Activated CD4-positive, alpha-beta T cell treated with anti-CD3 and anti-CD28 coated beads, Interleukin-2, amount 50 U/mL, for 1 hour (primary cell): Measurements from ENCODE around the gene CCDC88B.
A peak's percentile ranks its signal among the peaks of the same experiment; 100 is the strongest.
"Not testable (repeated sequence)": the region's sequence is repeated elsewhere in the genome, so short reads cannot be mapped to it uniquely, and the experiment has no call there.

Experiments
- DNase-seq: peaks from one replicate; pipeline ENCODE4 v3.0.0-alpha.2; 2020

Gene CCDC88B

DNA sequence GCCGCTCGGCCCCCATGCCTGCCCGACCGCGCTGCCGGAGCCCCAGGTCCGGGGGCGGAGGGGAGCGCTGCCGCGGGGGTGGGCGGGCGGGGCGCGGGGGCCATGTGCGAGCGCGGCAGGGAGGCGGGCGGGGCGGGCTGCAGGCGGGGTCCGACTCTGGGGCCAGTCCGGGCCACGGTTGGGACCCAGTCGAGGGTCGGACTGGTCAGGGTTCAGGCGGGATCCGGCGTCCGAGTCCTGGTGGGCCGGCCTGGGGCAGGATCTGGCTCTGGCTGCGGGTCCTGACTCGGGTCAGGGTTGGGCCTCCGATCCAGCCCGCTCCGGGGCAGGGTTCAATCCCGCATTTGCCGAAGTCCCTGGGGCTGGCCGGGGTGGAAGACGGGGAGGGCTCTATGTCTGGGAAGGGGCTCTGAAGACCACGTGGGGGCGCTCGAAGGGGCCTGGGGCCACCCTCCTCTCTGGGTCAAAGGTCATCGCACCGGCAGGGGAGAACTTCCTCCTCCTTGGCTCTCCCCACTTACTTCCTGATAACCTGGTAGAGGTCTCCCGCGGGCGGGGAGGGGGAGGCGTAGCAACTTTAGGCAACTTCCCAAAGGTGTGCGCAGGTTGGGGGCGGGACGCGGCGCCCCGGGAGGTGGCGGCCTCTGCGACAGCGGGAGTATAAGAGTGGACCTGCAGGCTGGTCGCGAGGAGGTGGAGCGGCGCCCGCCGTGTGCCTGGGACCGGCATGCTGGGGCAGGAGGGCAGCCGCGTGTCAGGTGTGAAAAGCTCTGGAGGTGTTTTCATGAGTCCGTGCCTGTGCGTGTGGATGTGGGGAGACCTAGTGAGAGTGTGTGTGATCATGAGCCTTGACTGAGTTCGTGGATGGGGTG lies 34.1 kb upstream of the CCDC88B start:
- DNase-seq: peak; percentile 64

- DNase-seq: no peak
Observed at GRCh38 chr11:64306563-64306875, 33.5 kb upstream of the CCDC88B start.

DNA sequence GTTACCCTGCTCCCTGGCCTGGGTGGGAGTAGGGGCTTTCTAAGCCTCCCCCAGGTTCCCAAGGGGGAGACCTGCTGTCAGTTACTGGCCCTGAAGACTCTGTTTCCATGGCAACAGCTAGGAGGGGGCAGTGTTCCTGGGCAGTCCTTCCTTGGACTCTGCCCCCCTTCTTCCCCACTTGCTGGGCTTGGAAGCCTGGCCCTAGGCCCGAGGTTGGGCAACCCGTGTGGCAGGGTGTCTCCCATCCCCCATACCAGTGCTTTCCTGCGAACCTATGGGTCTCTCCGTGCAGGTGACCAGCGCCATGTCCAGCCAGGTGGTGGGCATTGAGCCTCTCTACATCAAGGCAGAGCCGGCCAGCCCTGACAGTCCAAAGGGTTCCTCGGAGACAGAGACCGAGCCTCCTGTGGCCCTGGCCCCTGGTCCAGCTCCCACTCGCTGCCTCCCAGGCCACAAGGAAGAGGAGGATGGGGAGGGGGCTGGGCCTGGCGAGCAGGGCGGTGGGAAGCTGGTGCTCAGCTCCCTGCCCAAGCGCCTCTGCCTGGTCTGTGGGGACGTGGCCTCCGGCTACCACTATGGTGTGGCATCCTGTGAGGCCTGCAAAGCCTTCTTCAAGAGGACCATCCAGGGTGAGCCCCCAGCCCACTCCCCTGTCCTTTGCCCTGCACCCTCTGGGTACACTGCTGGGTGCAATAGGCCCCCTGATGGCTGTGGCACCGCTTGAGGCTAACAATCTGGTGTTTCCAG lies 33.0 kb upstream of the CCDC88B start:
- no peak for DNase-seq

- DNase-seq: not testable (repeated sequence)
Observed at GRCh38 chr11:64307795-64308194, 32.2 kb upstream of the CCDC88B start.

GRCh38 chr11:64312947-64313346 lies 27.1 kb upstream of the CCDC88B start:
- DNase-seq: no peak

GRCh38 chr11:64313491-64314145 lies 26.4 kb upstream of the CCDC88B start:
- DNase-seq: no peak

- no peak for DNase-seq
Observed at GRCh38 chr11:64314146-64314804, 25.7 kb upstream of the CCDC88B start.

- DNase-seq: no peak
Observed at GRCh38 chr11:64314805-64315561, 25.0 kb upstream of the CCDC88B start.

DNA sequence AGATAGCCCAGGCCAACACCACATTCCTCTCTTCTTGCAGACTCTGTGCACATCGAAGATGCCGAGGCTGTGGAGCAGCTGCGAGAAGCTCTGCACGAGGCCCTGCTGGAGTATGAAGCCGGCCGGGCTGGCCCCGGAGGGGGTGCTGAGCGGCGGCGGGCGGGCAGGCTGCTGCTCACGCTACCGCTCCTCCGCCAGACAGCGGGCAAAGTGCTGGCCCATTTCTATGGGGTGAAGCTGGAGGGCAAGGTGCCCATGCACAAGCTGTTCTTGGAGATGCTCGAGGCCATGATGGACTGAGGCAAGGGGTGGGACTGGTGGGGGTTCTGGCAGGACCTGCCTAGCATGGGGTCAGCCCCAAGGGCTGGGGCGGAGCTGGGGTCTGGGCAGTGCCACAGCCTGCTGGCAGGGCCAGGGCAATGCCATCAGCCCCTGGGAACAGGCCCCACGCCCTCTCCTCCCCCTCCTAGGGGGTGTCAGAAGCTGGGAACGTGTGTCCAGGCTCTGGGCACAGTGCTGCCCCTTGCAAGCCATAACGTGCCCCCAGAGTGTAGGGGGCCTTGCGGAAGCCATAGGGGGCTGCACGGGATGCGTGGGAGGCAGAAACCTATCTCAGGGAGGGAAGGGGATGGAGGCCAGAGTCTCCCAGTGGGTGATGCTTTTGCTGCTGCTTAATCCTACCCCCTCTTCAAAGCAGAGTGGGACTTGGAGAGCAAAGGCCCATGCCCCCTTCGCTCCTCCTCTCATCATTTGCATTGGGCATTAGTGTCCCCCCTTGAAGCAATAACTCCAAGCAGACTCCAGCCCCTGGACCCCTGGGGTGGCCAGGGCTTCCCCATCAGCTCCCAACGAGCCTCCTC lies 24.1 kb upstream of the CCDC88B start:
- not testable (repeated sequence) for DNase-seq

DNA sequence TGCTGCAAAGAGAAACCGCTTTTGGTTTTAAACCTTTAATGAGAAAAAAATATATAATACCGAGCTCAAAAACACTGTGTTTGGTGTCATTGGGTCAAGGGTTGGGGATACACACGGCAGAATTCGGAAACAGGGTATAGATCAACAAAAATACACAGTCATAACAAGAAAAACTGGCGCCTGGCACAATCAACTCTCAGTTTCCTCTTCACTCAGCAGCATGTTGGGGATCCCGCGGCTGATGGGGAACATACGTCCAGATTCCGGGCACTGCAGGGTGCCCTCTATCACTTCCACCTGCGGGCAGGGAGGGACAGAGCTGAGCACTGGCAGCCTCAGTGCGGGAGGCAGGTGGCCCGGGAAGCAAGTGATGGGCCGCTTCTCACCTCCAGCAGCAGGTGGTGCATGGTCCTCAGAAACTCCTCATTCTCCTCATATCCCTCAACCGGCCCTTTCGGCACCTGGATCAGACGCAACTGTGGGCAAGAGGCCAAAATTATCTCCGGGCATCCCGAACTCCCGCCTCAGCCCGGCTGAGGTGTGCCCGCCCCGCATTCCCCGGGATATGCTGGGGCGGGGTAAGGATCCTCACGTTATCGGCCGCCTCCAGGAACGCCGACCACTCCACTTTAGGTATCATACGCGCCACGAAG lies 23.2 kb upstream of the CCDC88B start:
- DNase-seq: peak; percentile 41

DNA sequence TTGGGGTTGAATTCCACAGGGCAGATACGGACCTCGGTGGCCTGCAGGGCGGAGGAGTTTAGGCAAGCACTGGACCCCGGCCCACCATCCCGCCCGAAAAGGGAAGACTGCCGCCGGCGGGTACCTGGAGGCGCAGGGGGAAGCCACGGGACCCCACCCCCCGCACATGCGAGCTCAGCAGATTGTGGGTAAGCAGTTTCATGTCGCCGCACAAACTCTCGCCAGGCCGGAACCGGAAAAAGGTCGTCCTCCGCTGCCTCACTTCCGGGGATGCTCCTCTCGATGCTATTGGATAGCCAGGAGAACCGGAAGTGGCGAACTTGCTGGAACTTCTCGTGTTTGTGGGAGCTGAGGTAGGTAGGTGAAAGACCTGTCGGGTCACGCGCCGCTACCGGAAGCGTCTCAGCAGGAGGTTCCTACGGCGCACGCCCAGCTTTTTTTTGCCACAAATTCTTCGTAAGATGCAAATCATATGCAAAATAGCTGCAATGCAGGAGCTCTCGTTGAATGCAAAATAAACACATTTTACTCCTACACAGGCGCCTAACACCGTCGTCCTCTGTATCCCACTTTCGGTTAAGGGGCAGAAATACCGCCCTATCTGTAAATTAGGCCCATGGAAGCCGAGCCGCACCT lies 22.6 kb upstream of the CCDC88B start, which contains the start of gene TRMT112:
TRMT112 (minus strand) TSS at position 235 of the 636 bp plus-strand sequence; CDS start at position 202, 33 bp downstream.
- DNase-seq: peak; percentile 93

- peak; percentile 92 for DNase-seq
Observed at GRCh38 chr11:64317961-64318765, 21.8 kb upstream of the CCDC88B start, which contains the start of gene PRDX5. Gene PRDX5, plus strand, starts transcription at chr11:64318121. Its CDS starts 95 bp downstream, at chr11:64318216.

DNA sequence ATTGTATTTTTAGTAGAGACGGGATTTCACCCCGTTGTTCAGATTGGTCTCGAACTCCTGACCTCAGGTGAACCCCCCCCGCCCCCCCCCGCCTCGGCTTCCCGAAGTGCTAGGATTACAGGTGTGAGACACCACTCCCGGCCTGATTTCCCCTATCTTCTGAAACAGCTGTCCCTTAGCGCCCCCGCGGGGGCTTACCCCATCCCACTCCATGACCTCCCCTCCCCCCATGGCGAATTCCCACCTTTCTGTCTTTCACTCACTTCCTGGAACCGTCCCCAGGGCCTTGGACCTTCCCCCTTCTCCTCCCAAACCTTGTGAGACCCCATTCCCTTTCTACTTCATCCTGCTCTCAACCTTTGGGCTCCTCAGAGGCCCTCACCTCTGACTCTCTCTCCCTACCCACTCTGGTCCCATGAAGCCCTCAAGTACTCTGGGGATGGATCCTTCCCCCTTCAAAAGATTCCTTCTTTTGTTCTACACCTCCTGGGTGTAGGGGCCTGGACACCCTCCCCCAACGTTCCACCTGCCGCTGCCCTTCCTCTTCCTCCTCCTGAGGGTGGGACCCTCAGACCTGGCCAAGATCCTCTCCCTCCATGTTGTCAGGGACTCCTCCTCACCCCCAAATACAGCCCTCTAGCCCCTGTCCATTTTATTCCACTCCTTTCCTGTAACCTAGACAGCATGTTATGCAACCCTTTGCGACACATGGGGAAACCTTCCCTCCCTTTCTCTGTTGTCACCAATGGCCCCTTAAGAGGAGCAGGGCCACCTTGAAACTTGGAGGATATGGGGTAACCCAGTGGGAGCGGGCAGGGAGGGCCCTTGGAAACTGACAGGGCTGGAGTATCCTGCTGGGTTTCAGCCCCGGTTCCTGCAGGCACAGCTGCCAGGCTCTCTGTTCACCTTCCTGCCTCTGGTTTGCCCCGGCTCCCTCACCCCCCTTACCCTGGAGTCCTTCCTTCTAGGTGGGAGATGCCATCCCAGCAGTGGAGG lies 20.9 kb upstream of the CCDC88B start:
- no peak for DNase-seq

DNA sequence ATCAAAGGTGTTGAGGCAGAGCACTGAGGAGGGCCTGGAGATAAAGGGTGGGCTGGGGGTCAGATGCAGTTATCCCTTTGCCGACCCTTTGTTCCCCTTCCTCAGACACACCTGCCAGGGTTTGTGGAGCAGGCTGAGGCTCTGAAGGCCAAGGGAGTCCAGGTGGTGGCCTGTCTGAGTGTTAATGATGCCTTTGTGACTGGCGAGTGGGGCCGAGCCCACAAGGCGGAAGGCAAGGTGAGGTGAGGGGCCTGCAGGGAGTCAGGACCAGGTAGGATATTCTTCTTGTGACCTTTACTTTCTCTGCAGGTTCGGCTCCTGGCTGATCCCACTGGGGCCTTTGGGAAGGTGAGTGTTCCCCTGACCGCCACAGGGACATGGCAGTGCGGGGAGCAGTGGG lies 19.4 kb upstream of the CCDC88B start:
- no peak for DNase-seq

GRCh38 chr11:64321026-64321425 lies 19.0 kb upstream of the CCDC88B start:
- no peak for DNase-seq

DNA sequence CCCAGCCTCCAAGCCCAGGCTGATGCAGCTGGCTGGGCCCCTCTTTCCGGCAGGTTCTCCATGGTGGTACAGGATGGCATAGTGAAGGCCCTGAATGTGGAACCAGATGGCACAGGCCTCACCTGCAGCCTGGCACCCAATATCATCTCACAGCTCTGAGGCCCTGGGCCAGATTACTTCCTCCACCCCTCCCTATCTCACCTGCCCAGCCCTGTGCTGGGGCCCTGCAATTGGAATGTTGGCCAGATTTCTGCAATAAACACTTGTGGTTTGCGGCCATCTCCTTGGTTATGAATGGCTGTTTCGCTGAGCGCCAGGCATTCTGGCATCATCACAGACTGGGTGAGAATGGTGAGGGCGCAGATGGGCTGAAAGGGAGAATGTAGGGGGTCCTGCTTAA lies 18.5 kb upstream of the CCDC88B start:
- DNase-seq: no peak

DNA sequence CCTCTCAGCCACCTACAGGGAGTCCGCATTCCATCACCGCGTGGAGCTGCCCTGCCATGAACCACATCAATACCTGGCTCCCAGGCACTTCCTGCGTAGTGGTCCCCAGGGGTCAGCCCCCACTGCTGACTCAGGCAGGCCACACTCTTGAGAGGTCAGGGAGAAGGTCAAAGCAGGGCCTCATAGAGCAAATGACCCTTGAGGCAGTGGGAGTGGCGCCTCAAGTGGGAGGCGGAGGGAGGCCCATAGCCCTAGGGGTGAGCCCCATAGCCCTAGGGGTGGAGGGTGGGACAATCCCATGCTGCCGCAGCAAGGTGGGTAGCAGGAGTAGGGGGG lies 17.1 kb upstream of the CCDC88B start:
- no peak for DNase-seq

- no peak for DNase-seq
Observed at GRCh38 chr11:64323373-64323772, 16.6 kb upstream of the CCDC88B start.
